GM12864 (cell line): ENCODE results near the gene PALD1.

Source experiments
- DNase-seq: peaks from one replicate; pipeline ENCODE4 v3.0.0-alpha.2; 2011; ENCODE audit warnings: low read depth
- H3K4me3 ChIP-seq: 2 replicates; pipeline ENCODE4 v1.5.1; 2011; ENCODE audit warnings: mild to moderate bottlenecking, low read depth, low read length, control low read depth
- CTCF ChIP-seq: IDR thresholded peaks from 2 replicates; pipeline ENCODE4 v1.5.1; 2011; ENCODE audit warnings: low read depth, mild to moderate bottlenecking, moderate library complexity, low read length, control low read depth, inconsistent platforms; ENCODE audit errors: missing control alignments

Gene PALD1

DNA sequence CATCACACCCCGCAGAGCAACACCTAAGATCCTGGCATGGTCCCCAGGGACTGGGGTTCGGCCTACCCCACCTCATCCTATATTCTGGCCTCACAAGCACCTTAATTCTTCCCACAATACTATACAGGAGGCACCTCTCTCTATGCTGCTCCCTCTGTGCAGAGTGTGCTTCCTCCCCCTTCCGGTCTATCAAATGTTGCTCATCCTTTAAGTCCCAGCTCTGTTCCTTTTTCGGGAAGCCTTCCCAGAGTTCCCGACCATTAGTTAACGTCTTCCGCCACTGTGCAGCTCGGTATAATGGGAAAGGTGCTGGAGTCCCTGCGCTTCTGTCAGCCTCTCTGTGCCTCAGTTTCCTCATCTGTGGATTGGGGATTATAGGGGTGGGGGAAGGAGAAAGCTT lies 21.8 kb downstream of the PALD1 start:
- DNase-seq = no peak
- H3K4me3 ChIP-seq = no peak overlapping the region
- no peak for TF ChIP-seq CTCF

- no peak for DNase-seq
- H3K4me3 ChIP-seq = no peak overlapping the region
- TF ChIP-seq CTCF = no peak
These were observed 22.3 kb downstream of the PALD1 start for GRCh38 chr10:70500812-70501301.

- no peak for DNase-seq
- no peak for TF ChIP-seq CTCF
These were observed 23.8 kb downstream of the PALD1 start for GRCh38 chr10:70502406-70502805.

GRCh38 chr10:70503776-70504175 lies 25.2 kb downstream of the PALD1 start:
- no peak overlapping the region for H3K4me3 ChIP-seq
- TF ChIP-seq CTCF = no peak
- no peak for DNase-seq

More at GRCh38 chr10:70502406-70502805, 23.8 kb downstream of the PALD1 start:
- no peak overlapping the region for H3K4me3 ChIP-seq

- no peak for DNase-seq
- TF ChIP-seq CTCF = no peak
- H3K4me3 ChIP-seq = no peak overlapping the region
These were observed 26.2 kb downstream of the PALD1 start for GRCh38 chr10:70504521-70505358.

GRCh38 chr10:70505908-70506307 lies 27.3 kb downstream of the PALD1 start:
- no peak for DNase-seq
- no peak overlapping the region for H3K4me3 ChIP-seq
- no peak for TF ChIP-seq CTCF

DNA sequence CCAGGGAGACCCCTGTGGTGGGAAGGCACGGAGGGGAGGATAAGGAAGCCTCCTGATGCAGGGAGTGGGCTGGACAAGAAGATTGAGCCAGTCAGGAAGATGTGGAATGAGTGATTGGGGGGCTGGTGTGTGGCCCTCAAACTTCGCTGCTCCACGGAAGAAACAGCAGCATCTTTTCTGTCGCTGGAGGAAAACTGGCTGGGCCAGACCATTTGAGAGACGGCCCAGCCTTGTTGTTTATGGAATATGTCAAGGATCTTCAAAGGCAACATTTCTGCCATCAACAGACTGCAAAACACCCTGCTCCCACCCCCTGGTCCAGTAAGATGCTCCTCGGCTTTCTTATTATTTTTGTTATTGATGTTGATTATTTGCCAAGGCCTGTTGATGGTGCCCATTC lies 29.4 kb downstream of the PALD1 start:
- TF ChIP-seq CTCF = no peak
- H3K4me3 ChIP-seq = no peak overlapping the region
- DNase-seq = no peak
